Activated CD8-positive, alpha-beta T cell treated with anti-CD3 and anti-CD28 coated beads for 36 hours (primary cell): Measurements from ENCODE around the gene CEBPB. TPM values are rescaled to one million over a fixed set of nuclear protein-coding genes. Genes with fewer than 3 reads are reported as not detected.

Source experiments
- ATAC-seq: fragments of 200-7000 bp; cut with Tn5 transposase; one replicate; pipeline ENCODE4 v1.10.0; 2021; ENCODE audit warnings: mild to moderate bottlenecking, moderate library complexity
- CTCF ChIA-PET: fragments of 350-600 bp; sonication (Branson Sonifier 250); formaldehyde crosslinking; loops from one replicate; lab custom pipeline; 2021; ENCODE audit warnings: antibody characterized with exemption; lab: Charles Lee
- POLR2A ChIA-PET: fragments of 350-600 bp; sonication (Branson Sonifier 250); formaldehyde crosslinking; loops from one replicate; lab custom pipeline; 2021; ENCODE audit warnings: antibody characterized with exemption; lab: Charles Lee
- DNase-seq: peaks from one replicate; pipeline ENCODE4 v3.0.0-alpha.2; 2020
- H3K27ac Mint-ChIP-seq: one replicate; pipeline ENCODE4 v1.8.0; 2021; ENCODE audit warnings: mild to moderate bottlenecking, mixed read lengths
- H3K27me3 Mint-ChIP-seq: one replicate; pipeline ENCODE4 v1.8.0; 2021; ENCODE audit warnings: mixed read lengths
- H3K36me3 Mint-ChIP-seq: one replicate; pipeline ENCODE4 v1.8.0; 2021; ENCODE audit warnings: low read depth, mixed read lengths
- H3K4me1 Mint-ChIP-seq: one replicate; pipeline ENCODE4 v1.8.0; 2021; ENCODE audit warnings: low read depth, mixed read lengths
- H3K4me3 Mint-ChIP-seq: one replicate; pipeline ENCODE4 v1.8.0; 2021; ENCODE audit warnings: mild to moderate bottlenecking, moderate library complexity, mixed read lengths
- H3K9me3 Mint-ChIP-seq: one replicate; pipeline ENCODE4 v1.8.0; 2021; ENCODE audit warnings: mixed read lengths
- CTCF ChIP-seq: fragments of 200-600 bp; IDR thresholded peaks from one replicate; pipeline ENCODE4 v1.8.0; 2022; ENCODE audit warnings: antibody characterized with exemption, mild to moderate bottlenecking
- intact Hi-C: fragments of 100-400 bp; cut with micrococcal nuclease; formaldehyde crosslinking; loops from one replicate; pipeline ENCODE4 v1.10.0; 2022
- total RNA-seq, 2 experiments: library from RNA; stranded (reverse); gene quantifications; one replicate each; pipeline ENCODE4 v1.2.3, GENCODE V29; 2021

CEBPB gene
- total RNA-seq, 2 experiments from 2014 or later = 27.2 to 28.4 TPM

DNA sequence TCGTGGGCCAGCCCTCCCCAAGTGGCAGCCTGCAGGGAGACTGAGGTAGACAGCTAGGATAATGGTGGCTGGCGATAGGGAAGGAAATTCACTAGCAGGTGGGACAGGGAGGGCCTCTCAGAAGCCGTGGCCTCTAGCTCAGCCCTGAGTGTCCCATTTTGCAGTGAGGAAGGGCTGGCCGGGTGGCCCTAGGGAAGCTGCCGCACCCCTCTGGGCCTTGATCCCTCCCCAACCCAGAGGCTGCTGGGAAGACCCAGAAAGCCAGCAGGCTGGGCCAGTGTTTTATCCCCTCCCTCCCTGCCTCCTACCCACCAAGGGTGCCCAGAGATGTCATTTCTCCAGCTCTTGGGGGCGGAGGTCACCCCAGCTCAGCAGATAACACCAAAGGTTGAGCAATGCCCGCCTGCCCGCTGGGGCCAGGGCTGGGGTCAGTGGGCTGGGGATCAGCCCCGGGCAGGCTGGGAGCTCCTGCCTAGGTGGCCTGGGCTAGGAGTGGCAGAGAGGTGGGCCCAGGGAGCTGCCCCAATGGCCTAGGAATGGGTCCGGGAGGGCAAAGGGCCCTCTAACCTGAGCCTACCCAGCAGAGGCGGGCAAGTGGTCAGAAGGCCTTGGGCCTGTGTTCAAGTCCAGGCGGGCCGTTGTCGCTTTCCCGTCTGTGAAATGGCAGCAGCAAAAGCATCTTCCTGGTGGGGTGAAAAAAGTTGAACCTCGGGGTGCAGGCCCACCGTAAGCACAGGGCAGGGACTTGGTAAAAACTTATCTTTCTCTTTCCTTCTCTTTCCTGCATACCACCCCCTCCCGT lies 1.6 kb upstream of the CEBPB start:
- no peak overlapping the region for H3K4me3 Mint-ChIP-seq
- H3K27ac Mint-ChIP-seq = no peak overlapping the region
- ATAC-seq = no peak
- ChIA-PET CTCF (interaction anchor here (0.8 to 5.7 kb wide), 13 partner anchors 9 to 397 kb away, joined by 3 to 102 read pairs (median 6); no protein-coding TSS in a partner anchor), POLR2A (interaction anchor here (1.0 kb wide), 1 partner anchor 262 kb away, joined by 3 read pairs; no protein-coding TSS in a partner anchor)
- TF ChIP-seq CTCF = no peak
- no peak for DNase-seq
- H3K9me3 Mint-ChIP-seq = no peaks in the 10 kb centered on the region
- peaks cover 18% of the 10 kb centered on the region for H3K36me3 Mint-ChIP-seq
- peaks cover 11% of the 10 kb centered on the region for H3K4me1 Mint-ChIP-seq
- intact Hi-C loops = loop anchor here (10.0 kb wide), 1 partner anchor 386 kb away; no protein-coding TSS in a partner anchor
- peaks cover 15% of the 10 kb centered on the region for H3K27me3 Mint-ChIP-seq

GRCh38 chr20:50189681-50190250 lies 864 bp upstream of the CEBPB start:
- no peak for ATAC-seq
- peaks cover 23% of the 10 kb centered on the region for H3K36me3 Mint-ChIP-seq
- H3K4me1 Mint-ChIP-seq = peaks cover 17% of the 10 kb centered on the region
- H3K4me3 Mint-ChIP-seq = peak overlapping the region; percentile 35
- peaks cover 11% of the 10 kb centered on the region for H3K27me3 Mint-ChIP-seq
- DNase-seq = peak; percentile 32
- ChIA-PET POLR2A (interaction anchor here (1.0 kb wide), 1 partner anchor 262 kb away, joined by 3 read pairs; no protein-coding TSS in a partner anchor), CTCF (interaction anchor here (1.1 to 5.7 kb wide), 6 partner anchors 10 to 397 kb away, joined by 4 to 102 read pairs (median 10); no protein-coding TSS in a partner anchor)
- no peak overlapping the region for H3K27ac Mint-ChIP-seq
- H3K9me3 Mint-ChIP-seq = no peaks in the 10 kb centered on the region
- TF ChIP-seq CTCF = no peak
- intact Hi-C loops = loop anchor here (5.0 to 10.0 kb wide), 2 partner anchors 153 to 385 kb away; no protein-coding TSS in a partner anchor

DNA sequence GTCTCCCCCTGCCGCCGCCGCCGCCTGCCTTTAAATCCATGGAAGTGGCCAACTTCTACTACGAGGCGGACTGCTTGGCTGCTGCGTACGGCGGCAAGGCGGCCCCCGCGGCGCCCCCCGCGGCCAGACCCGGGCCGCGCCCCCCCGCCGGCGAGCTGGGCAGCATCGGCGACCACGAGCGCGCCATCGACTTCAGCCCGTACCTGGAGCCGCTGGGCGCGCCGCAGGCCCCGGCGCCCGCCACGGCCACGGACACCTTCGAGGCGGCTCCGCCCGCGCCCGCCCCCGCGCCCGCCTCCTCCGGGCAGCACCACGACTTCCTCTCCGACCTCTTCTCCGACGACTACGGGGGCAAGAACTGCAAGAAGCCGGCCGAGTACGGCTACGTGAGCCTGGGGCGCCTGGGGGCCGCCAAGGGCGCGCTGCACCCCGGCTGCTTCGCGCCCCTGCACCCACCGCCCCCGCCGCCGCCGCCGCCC lies 474 bp downstream of the CEBPB start:
- no peak for TF ChIP-seq CTCF
- intact Hi-C loops = loop anchor here (5.0 kb wide), 1 partner anchor 151 kb away; no protein-coding TSS in a partner anchor
- DNase-seq (peak; percentile 69), ATAC-seq (no peak)
- H3K4me3 Mint-ChIP-seq = peak overlapping the region; percentile 78
- ChIA-PET CTCF (interaction anchor here (1.0 to 5.7 kb wide), 3 partner anchors 147 to 273 kb away, joined by 3 to 102 read pairs (median 4); no protein-coding TSS in a partner anchor), POLR2A (interaction anchor here (0.7 to 2.0 kb wide), 15 partner anchors 8 to 394 kb away, joined by 3 to 11 read pairs (median 3); no protein-coding TSS in a partner anchor)
- H3K36me3 Mint-ChIP-seq = peaks cover 23% of the 10 kb centered on the region
- peaks cover 17% of the 10 kb centered on the region for H3K4me1 Mint-ChIP-seq
- peaks cover under 1% of the 10 kb centered on the region for H3K27me3 Mint-ChIP-seq
- no peaks in the 10 kb centered on the region for H3K9me3 Mint-ChIP-seq
- H3K27ac Mint-ChIP-seq = peak overlapping the region; percentile 73

DNA sequence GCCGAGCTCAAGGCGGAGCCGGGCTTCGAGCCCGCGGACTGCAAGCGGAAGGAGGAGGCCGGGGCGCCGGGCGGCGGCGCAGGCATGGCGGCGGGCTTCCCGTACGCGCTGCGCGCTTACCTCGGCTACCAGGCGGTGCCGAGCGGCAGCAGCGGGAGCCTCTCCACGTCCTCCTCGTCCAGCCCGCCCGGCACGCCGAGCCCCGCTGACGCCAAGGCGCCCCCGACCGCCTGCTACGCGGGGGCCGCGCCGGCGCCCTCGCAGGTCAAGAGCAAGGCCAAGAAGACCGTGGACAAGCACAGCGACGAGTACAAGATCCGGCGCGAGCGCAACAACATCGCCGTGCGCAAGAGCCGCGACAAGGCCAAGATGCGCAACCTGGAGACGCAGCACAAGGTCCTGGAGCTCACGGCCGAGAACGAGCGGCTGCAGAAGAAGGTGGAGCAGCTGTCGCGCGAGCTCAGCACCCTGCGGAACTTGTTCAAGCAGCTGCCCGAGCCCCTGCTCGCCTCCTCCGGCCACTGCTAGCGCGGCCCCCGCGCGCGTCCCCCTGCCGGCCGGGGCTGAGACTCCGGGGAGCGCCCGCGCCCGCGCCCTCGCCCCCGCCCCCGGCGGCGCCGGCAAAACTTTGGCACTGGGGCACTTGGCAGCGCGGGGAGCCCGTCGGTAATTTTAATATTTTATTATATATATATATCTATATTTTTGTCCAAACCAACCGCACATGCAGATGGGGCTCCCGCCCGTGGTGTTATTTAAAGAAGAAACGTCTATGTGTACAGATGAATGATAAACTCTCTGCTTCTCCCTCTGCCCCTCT lies 1.1 kb downstream of the CEBPB start:
- DNase-seq (peak; percentile 63), ATAC-seq (peak; percentile 38)
- TF ChIP-seq CTCF = peak; percentile 62
- ChIA-PET CTCF (interaction anchor here (1.5 to 5.7 kb wide), 2 partner anchors 146 to 273 kb away, joined by 4 to 102 read pairs; no protein-coding TSS in a partner anchor), POLR2A (interaction anchor here (0.7 to 2.0 kb wide), 14 partner anchors 8 to 393 kb away, joined by 3 to 11 read pairs (median 3); no protein-coding TSS in a partner anchor)
- intact Hi-C loops = loop anchor here (5.0 kb wide), 1 partner anchor 151 kb away; no protein-coding TSS in a partner anchor
- Mint-ChIP-seq H3K36me3 (peaks cover 23% of the 10 kb centered on the region), H3K27ac (peak overlapping the region; percentile 98), H3K27me3 (no peaks in the 10 kb centered on the region), H3K4me3 (peak overlapping the region; percentile 95), H3K4me1 (peaks cover 17% of the 10 kb centered on the region), H3K9me3 (no peaks in the 10 kb centered on the region)
